ENCODE results near the gene FAM135A. TPM values are rescaled to one million over a fixed set of nuclear protein-coding genes. Genes with fewer than 3 reads are reported as not detected.

FAM135A gene
- total and polyA plus RNA-seq, 4 donors: 2.7 to 15.6 (median 5.8) TPM

DNA sequence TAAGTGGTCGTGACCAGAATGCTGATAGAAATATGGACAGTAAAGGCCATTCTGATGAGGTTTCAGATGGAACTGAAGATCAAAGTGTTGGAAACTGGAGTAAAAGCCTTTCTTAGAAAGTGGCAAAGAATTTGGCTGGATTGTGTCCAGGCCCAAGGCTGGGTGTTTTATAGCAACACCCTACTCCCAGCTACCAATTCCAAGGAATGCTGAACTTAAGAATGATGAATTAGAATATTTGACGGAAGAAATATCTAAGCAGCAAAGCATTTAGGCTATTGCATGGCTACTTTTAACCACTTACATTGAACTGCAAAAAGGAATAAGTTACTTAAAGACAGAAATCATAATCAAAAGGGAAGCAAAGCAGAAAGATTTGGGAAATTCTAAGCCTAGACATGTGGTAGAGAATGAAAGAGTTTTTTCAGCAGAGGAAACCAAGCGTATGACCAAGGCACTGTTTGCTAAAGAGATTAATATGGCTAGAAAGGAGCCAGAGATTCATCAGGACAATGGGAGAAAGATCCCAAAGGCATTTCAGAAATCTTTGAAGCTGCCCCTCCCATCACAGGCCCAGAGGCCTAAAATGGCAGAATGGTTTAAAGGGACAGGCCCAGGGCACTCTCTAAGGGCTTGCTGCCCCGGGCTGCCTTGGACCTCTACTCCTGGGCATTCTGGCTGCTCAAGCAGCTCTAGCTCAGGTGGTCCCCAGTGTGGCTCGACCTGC lies 179.2 kb downstream of the FAM135A start:
- Histone ChIP-seq H3K27ac (ENCODE audit: low read depth in 1 of 2, low read length in 2 of 2) (no peak overlapping the region), H3K9me3 (ENCODE audit: control insufficient read depth in 4 of 4, low read length in 3 of 4) (no peaks in the 10 kb centered on the region), H3K4me3 (ENCODE audit: low read depth in 1 of 3, low read length in 3 of 3) (no peak overlapping the region), H3K27me3 (ENCODE audit: control insufficient read depth in 4 of 4, insufficient read depth in 4 of 4, low read length in 3 of 4) (no peaks in the 10 kb centered on the region), H3K36me3 (ENCODE audit: control insufficient read depth in 4 of 4, insufficient read depth in 3 of 4, low read depth in 1 of 4, low read length in 3 of 4) (peaks cover 0 to 7% (median 0%) of the 10 kb centered on the region in 4 donors), H3K4me1 (ENCODE audit: control insufficient read depth in 4 of 4, insufficient read depth in 4 of 4, low read length in 3 of 4) (no peaks in the 10 kb centered on the region), H3K9ac (ENCODE audit: low read depth in 1 of 2, low read length in 2 of 2) (no peak overlapping the region)
- TF ChIP-seq GABPA (IDR thresholded peaks at IDR 0.05 in 1 of 2, conservative IDR thresholded peaks at IDR 0.05 in 1 of 2) (no peak), EGR1 (IDR thresholded peaks at IDR 0.05; ENCODE audit: low read depth in 2 of 2) (no peak), NR2F2 (IDR thresholded peaks at IDR 0.05) (no peak), HNF4G (IDR thresholded peaks at IDR 0.05) (no peak), SP1 (IDR thresholded peaks at IDR 0.05) (no peak), RXRA (IDR thresholded peaks at IDR 0.05) (no peak), RAD21 (IDR thresholded peaks at IDR 0.05) (no peak), FOXA2 (IDR thresholded peaks at IDR 0.05) (no peak), YY1 (IDR thresholded peaks at IDR 0.05) (no peak)
- TF ChIP-seq, protein P1, sequence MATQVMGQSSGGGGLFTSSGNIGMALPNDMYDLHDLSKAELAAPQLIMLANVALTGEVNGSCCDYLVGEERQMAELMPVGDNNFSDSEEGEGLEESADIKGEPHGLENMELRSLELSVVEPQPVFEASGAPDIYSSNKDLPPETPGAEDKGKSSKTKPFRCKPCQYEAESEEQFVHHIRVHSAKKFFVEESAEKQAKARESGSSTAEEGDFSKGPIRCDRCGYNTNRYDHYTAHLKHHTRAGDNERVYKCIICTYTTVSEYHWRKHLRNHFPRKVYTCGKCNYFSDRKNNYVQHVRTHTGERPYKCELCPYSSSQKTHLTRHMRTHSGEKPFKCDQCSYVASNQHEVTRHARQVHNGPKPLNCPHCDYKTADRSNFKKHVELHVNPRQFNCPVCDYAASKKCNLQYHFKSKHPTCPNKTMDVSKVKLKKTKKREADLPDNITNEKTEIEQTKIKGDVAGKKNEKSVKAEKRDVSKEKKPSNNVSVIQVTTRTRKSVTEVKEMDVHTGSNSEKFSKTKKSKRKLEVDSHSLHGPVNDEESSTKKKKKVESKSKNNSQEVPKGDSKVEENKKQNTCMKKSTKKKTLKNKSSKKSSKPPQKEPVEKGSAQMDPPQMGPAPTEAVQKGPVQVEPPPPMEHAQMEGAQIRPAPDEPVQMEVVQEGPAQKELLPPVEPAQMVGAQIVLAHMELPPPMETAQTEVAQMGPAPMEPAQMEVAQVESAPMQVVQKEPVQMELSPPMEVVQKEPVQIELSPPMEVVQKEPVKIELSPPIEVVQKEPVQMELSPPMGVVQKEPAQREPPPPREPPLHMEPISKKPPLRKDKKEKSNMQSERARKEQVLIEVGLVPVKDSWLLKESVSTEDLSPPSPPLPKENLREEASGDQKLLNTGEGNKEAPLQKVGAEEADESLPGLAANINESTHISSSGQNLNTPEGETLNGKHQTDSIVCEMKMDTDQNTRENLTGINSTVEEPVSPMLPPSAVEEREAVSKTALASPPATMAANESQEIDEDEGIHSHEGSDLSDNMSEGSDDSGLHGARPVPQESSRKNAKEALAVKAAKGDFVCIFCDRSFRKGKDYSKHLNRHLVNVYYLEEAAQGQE (IDR thresholded peaks at IDR 0.05): no peak
- TF ChIP-seq, protein P2, sequence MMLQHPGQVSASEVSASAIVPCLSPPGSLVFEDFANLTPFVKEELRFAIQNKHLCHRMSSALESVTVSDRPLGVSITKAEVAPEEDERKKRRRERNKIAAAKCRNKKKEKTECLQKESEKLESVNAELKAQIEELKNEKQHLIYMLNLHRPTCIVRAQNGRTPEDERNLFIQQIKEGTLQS (IDR thresholded peaks at IDR 0.05): no peak
- TF ChIP-seq, protein P3, sequence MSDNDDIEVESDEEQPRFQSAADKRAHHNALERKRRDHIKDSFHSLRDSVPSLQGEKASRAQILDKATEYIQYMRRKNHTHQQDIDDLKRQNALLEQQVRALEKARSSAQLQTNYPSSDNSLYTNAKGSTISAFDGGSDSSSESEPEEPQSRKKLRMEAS (IDR thresholded peaks at IDR 0.05): no peak
- 87% methylated on average over 5 of the region's 5 CpGs for WGBS
- DNase-seq (ENCODE audit: low spot score): no peak

DNA sequence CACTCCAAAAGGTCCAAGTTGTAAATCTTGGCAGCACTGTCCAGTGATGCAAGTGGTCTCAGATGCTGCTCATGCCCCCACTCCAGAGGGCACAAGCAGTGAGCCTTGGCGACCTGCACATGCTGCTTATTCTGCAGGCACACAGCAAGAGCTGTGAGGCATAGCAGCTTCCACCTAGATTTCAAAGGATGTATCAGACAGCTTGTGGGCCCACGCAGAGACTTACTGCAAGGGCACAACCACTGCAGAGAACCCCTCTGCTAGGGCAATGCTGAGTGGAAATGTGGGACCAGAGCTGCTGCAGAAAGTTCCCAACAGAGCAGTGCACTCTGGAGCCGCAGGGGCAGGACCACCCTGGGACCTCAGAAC lies 179.8 kb downstream of the FAM135A start:
- Histone ChIP-seq H3K36me3 (ENCODE audit: control insufficient read depth in 4 of 4, insufficient read depth in 3 of 4, low read depth in 1 of 4, low read length in 3 of 4) (peaks cover 0 to 4% (median 0%) of the 10 kb centered on the region in 4 donors), H3K4me3 (ENCODE audit: low read depth in 1 of 3, low read length in 3 of 3) (no peak overlapping the region), H3K27me3 (ENCODE audit: control insufficient read depth in 4 of 4, insufficient read depth in 4 of 4, low read length in 3 of 4) (no peaks in the 10 kb centered on the region), H3K9ac (ENCODE audit: low read depth in 1 of 2, low read length in 2 of 2) (no peak overlapping the region), H3K27ac (ENCODE audit: low read depth in 1 of 2, low read length in 2 of 2) (no peak overlapping the region), H3K9me3 (ENCODE audit: control insufficient read depth in 4 of 4, low read length in 3 of 4) (no peaks in the 10 kb centered on the region), H3K4me1 (ENCODE audit: control insufficient read depth in 4 of 4, insufficient read depth in 4 of 4, low read length in 3 of 4) (no peaks in the 10 kb centered on the region)
- TF ChIP-seq, protein P4, sequence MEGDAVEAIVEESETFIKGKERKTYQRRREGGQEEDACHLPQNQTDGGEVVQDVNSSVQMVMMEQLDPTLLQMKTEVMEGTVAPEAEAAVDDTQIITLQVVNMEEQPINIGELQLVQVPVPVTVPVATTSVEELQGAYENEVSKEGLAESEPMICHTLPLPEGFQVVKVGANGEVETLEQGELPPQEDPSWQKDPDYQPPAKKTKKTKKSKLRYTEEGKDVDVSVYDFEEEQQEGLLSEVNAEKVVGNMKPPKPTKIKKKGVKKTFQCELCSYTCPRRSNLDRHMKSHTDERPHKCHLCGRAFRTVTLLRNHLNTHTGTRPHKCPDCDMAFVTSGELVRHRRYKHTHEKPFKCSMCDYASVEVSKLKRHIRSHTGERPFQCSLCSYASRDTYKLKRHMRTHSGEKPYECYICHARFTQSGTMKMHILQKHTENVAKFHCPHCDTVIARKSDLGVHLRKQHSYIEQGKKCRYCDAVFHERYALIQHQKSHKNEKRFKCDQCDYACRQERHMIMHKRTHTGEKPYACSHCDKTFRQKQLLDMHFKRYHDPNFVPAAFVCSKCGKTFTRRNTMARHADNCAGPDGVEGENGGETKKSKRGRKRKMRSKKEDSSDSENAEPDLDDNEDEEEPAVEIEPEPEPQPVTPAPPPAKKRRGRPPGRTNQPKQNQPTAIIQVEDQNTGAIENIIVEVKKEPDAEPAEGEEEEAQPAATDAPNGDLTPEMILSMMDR (IDR thresholded peaks at IDR 0.05; ENCODE audit: low read depth, low read length, missing input control): no peak
- DNase-seq (ENCODE audit: low spot score): no peak
- 97% methylated on average over 3 of the region's 3 CpGs for WGBS

All from liver (tissue), 9 donors.